H7 (cell line): ENCODE measurements around the gene TBC1D10A. TPM values are rescaled to one million over a fixed set of nuclear protein-coding genes. Genes with fewer than 3 reads are reported as not detected.

Experiments used
- DNase-seq: peaks from one replicate; pipeline ENCODE4 v3.0.0; 2012
- H3K27me3 ChIP-seq: 2 replicates; pipeline ENCODE4 v1.6.0; 2011; ENCODE audit warnings: mild to moderate bottlenecking, low read length; ENCODE audit not compliant: control insufficient read depth, insufficient read depth
- H3K36me3 ChIP-seq: replicated peaks from 2 replicates; pipeline ENCODE4 v1.5.1; 2011; ENCODE audit warnings: low read length; ENCODE audit not compliant: control insufficient read depth, insufficient read depth
- H3K4me3 ChIP-seq: 2 replicates; pipeline ENCODE4 v1.5.1; 2011; ENCODE audit warnings: low read depth, mild to moderate bottlenecking, control low read depth, low read length, moderate library complexity; ENCODE audit not compliant: insufficient read depth
- total RNA-seq: library from RNA; depleted of rRNA; stranded (reverse); fragments of >200 nt; shearing (Covaris generic); gene quantifications from 2 replicates; pipeline ENCODE4 v1.2.3, GENCODE V29; 2014

The TBC1D10A gene
- total RNA-seq, 1 experiment from 2014 or later = 12.6 TPM

- H3K36me3 ChIP-seq = no peaks in the 10 kb centered on the region
- DNase-seq = no peak
- H3K27me3 ChIP-seq = peaks cover 6% of the 10 kb centered on the region; the same call in 1 of the 2 replicates
- H3K4me3 ChIP-seq = no peak overlapping the region
Measured at GRCh38 chr22:30284666-30285065, 42.1 kb downstream of the TBC1D10A start.

- Histone ChIP-seq H3K36me3 (no peaks in the 10 kb centered on the region), H3K27me3 (peaks cover 6% of the 10 kb centered on the region; the same call in 1 of the 2 replicates), H3K4me3 (no peak overlapping the region)
- DNase-seq = no peak
Measured at GRCh38 chr22:30284172-30284571, 42.6 kb downstream of the TBC1D10A start.

GRCh38 chr22:30283342-30283741 is 43.4 kb downstream of the TBC1D10A start:
- H3K27me3 ChIP-seq = no peaks in the 10 kb centered on the region; the same call in 1 of the 2 replicates
- H3K36me3 ChIP-seq = no peaks in the 10 kb centered on the region
- no peak for DNase-seq
- no peak overlapping the region for H3K4me3 ChIP-seq

- no peak overlapping the region for H3K4me3 ChIP-seq
- no peaks in the 10 kb centered on the region for H3K27me3 ChIP-seq
- no peak for DNase-seq
- no peaks in the 10 kb centered on the region for H3K36me3 ChIP-seq
Measured at GRCh38 chr22:30282616-30283046, 44.1 kb downstream of the TBC1D10A start.

- H3K36me3 ChIP-seq = no peaks in the 10 kb centered on the region
- H3K4me3 ChIP-seq = no peak overlapping the region
- no peaks in the 10 kb centered on the region for H3K27me3 ChIP-seq
- no peak for DNase-seq
Measured at GRCh38 chr22:30280505-30280904, 46.2 kb downstream of the TBC1D10A start.

- Histone ChIP-seq H3K27me3 (no peaks in the 10 kb centered on the region), H3K36me3 (no peaks in the 10 kb centered on the region), H3K4me3 (no peak overlapping the region)
- DNase-seq = no peak
Measured at GRCh38 chr22:30279932-30280331, 46.8 kb downstream of the TBC1D10A start.

- Histone ChIP-seq H3K27me3 (no peaks in the 10 kb centered on the region), H3K4me3 (no peak overlapping the region), H3K36me3 (no peaks in the 10 kb centered on the region)
- no peak for DNase-seq
Measured at GRCh38 chr22:30279046-30279788, 47.5 kb downstream of the TBC1D10A start.

GRCh38 chr22:30277547-30278344 is 49.0 kb downstream of the TBC1D10A start:
- Histone ChIP-seq H3K4me3 (no peak overlapping the region), H3K36me3 (no peaks in the 10 kb centered on the region), H3K27me3 (no peaks in the 10 kb centered on the region)
- DNase-seq = peak; percentile 52

- H3K36me3 ChIP-seq = no peaks in the 10 kb centered on the region
- DNase-seq = no peak
Measured at GRCh38 chr22:30276039-30276438, 50.7 kb downstream of the TBC1D10A start.

GRCh38 chr22:30275625-30276024 is 51.1 kb downstream of the TBC1D10A start:
- no peaks in the 10 kb centered on the region for H3K36me3 ChIP-seq
- H3K4me3 ChIP-seq = no peak overlapping the region
- H3K27me3 ChIP-seq = no peaks in the 10 kb centered on the region
- DNase-seq = no peak

More at GRCh38 chr22:30276039-30276438, 50.7 kb downstream of the TBC1D10A start:
- Histone ChIP-seq H3K27me3 (no peaks in the 10 kb centered on the region), H3K4me3 (no peak overlapping the region)

- Histone ChIP-seq H3K36me3 (no peaks in the 10 kb centered on the region), H3K27me3 (no peaks in the 10 kb centered on the region), H3K4me3 (no peak overlapping the region)
- no peak for DNase-seq
Measured at GRCh38 chr22:30274437-30274812, 52.3 kb downstream of the TBC1D10A start.

- Histone ChIP-seq H3K27me3 (no peaks in the 10 kb centered on the region), H3K36me3 (no peaks in the 10 kb centered on the region), H3K4me3 (no peak overlapping the region)
- no peak for DNase-seq
Measured at GRCh38 chr22:30273711-30274436, 52.9 kb downstream of the TBC1D10A start.

- no peak for DNase-seq
- H3K36me3 ChIP-seq = no peaks in the 10 kb centered on the region
- H3K27me3 ChIP-seq = no peaks in the 10 kb centered on the region
- H3K4me3 ChIP-seq = no peak overlapping the region
Measured at GRCh38 chr22:30272781-30273601, 53.8 kb downstream of the TBC1D10A start.

- H3K36me3 ChIP-seq = no peaks in the 10 kb centered on the region
- DNase-seq = no peak
- H3K27me3 ChIP-seq = no peaks in the 10 kb centered on the region
- H3K4me3 ChIP-seq = no peak overlapping the region
Measured at GRCh38 chr22:30270832-30271231, 55.9 kb downstream of the TBC1D10A start.
